GM23338 (cell line): Measurements from ENCODE around the gene OTOG. TPM values are rescaled to one million over a fixed set of nuclear protein-coding genes. Genes with fewer than 3 reads are reported as not detected.

Source experiments
- ATAC-seq: fragments of 200-7000 bp; cut with Tn5 transposase; 3 replicates; pipeline ENCODE4 v1.9.1; 2020
- DNase-seq: peaks from one replicate; pipeline ENCODE4 v3.0.0-alpha.2; 2015; ENCODE audit warnings: low spot score
- H2AFZ ChIP-seq: fragments of 200-600 bp; sonication (generic); 2 replicates; pipeline ENCODE4 v1.8.0; 2016; ENCODE audit warnings: antibody characterized with exemption, mild to moderate bottlenecking, moderate library complexity
- H3F3A ChIP-seq: fragments of 200-600 bp; sonication (generic); replicated peaks from 2 replicates; pipeline ENCODE4 v1.8.0; 2017; ENCODE audit warnings: antibody characterized with exemption, mixed run types, low read depth
- H3K27ac ChIP-seq: fragments of 200-600 bp; sonication (generic); 2 replicates; pipeline ENCODE4 v1.6.1; 2016; ENCODE audit warnings: low read depth
- H3K27me3 ChIP-seq: fragments of 200-600 bp; sonication (generic); 2 replicates; pipeline ENCODE4 v1.8.0; 2016; ENCODE audit warnings: mild to moderate bottlenecking, mixed run types, moderate library complexity; ENCODE audit not compliant: insufficient read depth
- H3K36me3 ChIP-seq: fragments of 200-600 bp; sonication (generic); 2 replicates; pipeline ENCODE4 v1.8.0; 2016; ENCODE audit warnings: mild to moderate bottlenecking; ENCODE audit not compliant: insufficient read depth
- H3K4me1 ChIP-seq: fragments of 200-600 bp; sonication (generic); 2 replicates; pipeline ENCODE4 v1.8.0; 2016; ENCODE audit warnings: mild to moderate bottlenecking, moderate library complexity; ENCODE audit not compliant: insufficient read depth
- H3K4me2 ChIP-seq: fragments of 200-600 bp; sonication (generic); 2 replicates; pipeline ENCODE4 v1.7.1; 2017; ENCODE audit warnings: mixed run types
- H3K4me3 ChIP-seq: fragments of 200-600 bp; sonication (generic); 2 replicates; pipeline ENCODE4 v1.6.1; 2016; ENCODE audit warnings: mixed run types
- H3K79me2 ChIP-seq: fragments of 200-600 bp; sonication (generic); replicated peaks from 2 replicates; pipeline ENCODE4 v1.8.0; 2017; ENCODE audit warnings: mild to moderate bottlenecking; ENCODE audit not compliant: insufficient read depth
- H3K9me2 ChIP-seq: fragments of 200-600 bp; sonication (generic); 2 replicates; pipeline ENCODE4 v1.8.0; 2017; ENCODE audit not compliant: insufficient read depth
- H4K20me1 ChIP-seq: fragments of 200-600 bp; sonication (generic); replicated peaks from 2 replicates; pipeline ENCODE4 v1.8.0; 2017; ENCODE audit warnings: mild to moderate bottlenecking; ENCODE audit not compliant: insufficient read depth
- H3K27ac Mint-ChIP-seq: 2 replicates; pipeline ENCODE4 v1.8.0; 2020; ENCODE audit warnings: inconsistent platforms, mild to moderate bottlenecking, moderate library complexity, mixed read lengths
- H3K27me3 Mint-ChIP-seq: 3 replicates; pipeline ENCODE4 v1.8.0; 2022; ENCODE audit warnings: low read depth, mild to moderate bottlenecking, moderate library complexity, mixed read lengths, inconsistent platforms; ENCODE audit not compliant: insufficient read depth, poor library complexity
- H3K36me3 Mint-ChIP-seq: 3 replicates; pipeline ENCODE4 v1.8.0; 2021; ENCODE audit warnings: low read depth, mild to moderate bottlenecking, inconsistent platforms, moderate library complexity, mixed read lengths
- H3K4me1 Mint-ChIP-seq: 3 replicates; pipeline ENCODE4 v1.8.0; 2020; ENCODE audit warnings: mild to moderate bottlenecking, inconsistent platforms, mixed read lengths
- H3K4me3 Mint-ChIP-seq: 3 replicates; pipeline ENCODE4 v1.8.0; 2021; ENCODE audit warnings: moderate library complexity, mild to moderate bottlenecking, inconsistent platforms, mixed read lengths
- H3K9me3 Mint-ChIP-seq: 3 replicates; pipeline ENCODE4 v1.8.0; 2020; ENCODE audit warnings: moderate library complexity, mild to moderate bottlenecking, inconsistent platforms, mixed read lengths
- CREB1 ChIP-seq: fragments of 250-450 bp; sonication (Bioruptor Pico); IDR thresholded peaks from 2 replicates; pipeline ENCODE4 v1.5.0; 2020; ENCODE audit warnings: low read depth, mild to moderate bottlenecking, moderate library complexity
- EZH2phosphoT487 ChIP-seq: fragments of 200-600 bp; sonication (generic); IDR thresholded peaks from one replicate; pipeline ENCODE4 v1.8.1; 2018; ENCODE audit warnings: antibody characterized with exemption; ENCODE audit not compliant: unreplicated experiment
- JUNB ChIP-seq: IDR thresholded peaks from one replicate; pipeline ENCODE4 v1.6.1; 2016; ENCODE audit warnings: antibody characterized with exemption; ENCODE audit not compliant: unreplicated experiment
- NANOG ChIP-seq: IDR thresholded peaks from 2 replicates; pipeline ENCODE4 v1.6.1; 2016; ENCODE audit warnings: antibody characterized with exemption, borderline replicate concordance
- STAT1 ChIP-seq: IDR thresholded peaks from one replicate; pipeline ENCODE4 v1.6.1; 2016; ENCODE audit warnings: antibody characterized with exemption; ENCODE audit not compliant: unreplicated experiment
- ZNF114 ChIP-seq: fragments of 250-450 bp; sonication (Bioruptor Pico); IDR thresholded peaks from 2 replicates; pipeline ENCODE4 v1.5.0; 2020; ENCODE audit warnings: mild to moderate bottlenecking, moderate library complexity
- ZNF331 ChIP-seq: fragments of 250-450 bp; sonication (Bioruptor Pico); IDR thresholded peaks from 2 replicates; pipeline ENCODE4 v1.5.0; 2020; ENCODE audit warnings: low read depth, mild to moderate bottlenecking, moderate library complexity
- polyA plus RNA-seq: library from polyadenylated mRNA; unstranded; fragments of >200 nt; fragmentation: Nextera tagmentation; extraction: Ambion mirVana; gene quantifications from 2 replicates; pipeline ENCODE4 v1.2.1, GENCODE V29; 2016
- total RNA-seq: library from RNA; depleted of rRNA; stranded (reverse); fragments of >200 nt; shearing (Covaris generic); gene quantifications from 2 replicates; pipeline ENCODE4 v1.2.3, GENCODE V29; 2014
- TF ChIP-seq, protein P1 (sequence below): IDR thresholded peaks from 2 replicates; pipeline ENCODE4 v1.6.1; 2016; ENCODE audit warnings: antibody characterized with exemption
- TF ChIP-seq, protein P2 (sequence below), 2 experiments: fragments of 200-600 bp in 1 of 2; sonication (generic) in 1 of 2; conservative IDR thresholded peaks; 2 replicates each; pipeline versions ENCODE4 v1.5.1 to v1.6.1; 2016 to 2017; ENCODE audit warnings: antibody characterized with exemption in 2 of 2, low read depth in 2 of 2, mild to moderate bottlenecking in 2 of 2, moderate library complexity in 1 of 2
- TF ChIP-seq, protein P3 (sequence below): fragments of 250-450 bp; sonication (Bioruptor Pico); IDR thresholded peaks from 2 replicates; pipeline ENCODE4 v1.5.0; 2020; ENCODE audit warnings: mild to moderate bottlenecking, moderate library complexity

OTOG gene
- total and polyA plus RNA-seq, 2 experiments from 2014 or later, result 0.40 to 0.52 TPM

DNA sequence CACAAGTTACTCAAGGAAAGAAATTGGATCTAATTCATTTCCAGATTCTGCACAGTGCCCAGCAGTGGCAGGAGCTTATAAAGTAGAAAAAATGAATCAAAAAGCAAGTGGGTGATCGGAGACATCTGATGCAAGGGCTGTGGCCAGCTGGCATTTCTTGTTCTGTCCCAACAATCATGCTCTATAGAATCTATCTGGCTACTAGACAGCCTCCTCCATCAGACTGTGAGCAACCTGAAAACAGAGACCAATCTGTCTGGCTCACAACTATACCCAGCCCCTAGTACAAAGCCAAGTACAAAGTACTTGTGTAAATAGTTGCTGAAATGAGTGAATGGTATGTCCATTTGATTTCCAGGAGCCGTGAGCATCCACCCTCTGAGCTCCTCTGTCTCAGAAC lies 14.3 kb upstream of the OTOG start:
- Histone ChIP-seq H3K4me3 (no peak overlapping the region), H3K9me2 (no peaks in the 10 kb centered on the region), H4K20me1 (no peaks in the 10 kb centered on the region), H3K27me3 (no peaks in the 10 kb centered on the region), H3K36me3 (no peaks in the 10 kb centered on the region), H2AFZ (no peak overlapping the region), H3K79me2 (no peaks in the 10 kb centered on the region), H3K4me1 (no peaks in the 10 kb centered on the region; the same call in 1 of the 2 replicates), H3K27ac (no peak overlapping the region), H3K4me2 (no peak overlapping the region), H3F3A (no peaks in the 10 kb centered on the region)
- peaks cover 7% of the 10 kb centered on the region for H3K4me1 Mint-ChIP-seq
- no peak overlapping the region for H3K4me3 Mint-ChIP-seq
- no peaks in the 10 kb centered on the region for H3K36me3 Mint-ChIP-seq
- ATAC-seq (no peak), DNase-seq (no peak)
- peaks cover 5% of the 10 kb centered on the region for H3K27me3 Mint-ChIP-seq
- no peaks in the 10 kb centered on the region for H3K9me3 Mint-ChIP-seq
- TF ChIP-seq EZH2phosphoT487 (no peak), JUNB (no peak), CREB1 (CRISPR knock-in tag) (no peak), NANOG (no peak), STAT1 (no peak), ZNF114 (no peak), ZNF331 (CRISPR knock-in tag) (no peak)
- TF ChIP-seq, protein P1, sequence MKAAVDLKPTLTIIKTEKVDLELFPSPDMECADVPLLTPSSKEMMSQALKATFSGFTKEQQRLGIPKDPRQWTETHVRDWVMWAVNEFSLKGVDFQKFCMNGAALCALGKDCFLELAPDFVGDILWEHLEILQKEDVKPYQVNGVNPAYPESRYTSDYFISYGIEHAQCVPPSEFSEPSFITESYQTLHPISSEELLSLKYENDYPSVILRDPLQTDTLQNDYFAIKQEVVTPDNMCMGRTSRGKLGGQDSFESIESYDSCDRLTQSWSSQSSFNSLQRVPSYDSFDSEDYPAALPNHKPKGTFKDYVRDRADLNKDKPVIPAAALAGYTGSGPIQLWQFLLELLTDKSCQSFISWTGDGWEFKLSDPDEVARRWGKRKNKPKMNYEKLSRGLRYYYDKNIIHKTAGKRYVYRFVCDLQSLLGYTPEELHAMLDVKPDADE, result no peak
- TF ChIP-seq, protein P2, sequence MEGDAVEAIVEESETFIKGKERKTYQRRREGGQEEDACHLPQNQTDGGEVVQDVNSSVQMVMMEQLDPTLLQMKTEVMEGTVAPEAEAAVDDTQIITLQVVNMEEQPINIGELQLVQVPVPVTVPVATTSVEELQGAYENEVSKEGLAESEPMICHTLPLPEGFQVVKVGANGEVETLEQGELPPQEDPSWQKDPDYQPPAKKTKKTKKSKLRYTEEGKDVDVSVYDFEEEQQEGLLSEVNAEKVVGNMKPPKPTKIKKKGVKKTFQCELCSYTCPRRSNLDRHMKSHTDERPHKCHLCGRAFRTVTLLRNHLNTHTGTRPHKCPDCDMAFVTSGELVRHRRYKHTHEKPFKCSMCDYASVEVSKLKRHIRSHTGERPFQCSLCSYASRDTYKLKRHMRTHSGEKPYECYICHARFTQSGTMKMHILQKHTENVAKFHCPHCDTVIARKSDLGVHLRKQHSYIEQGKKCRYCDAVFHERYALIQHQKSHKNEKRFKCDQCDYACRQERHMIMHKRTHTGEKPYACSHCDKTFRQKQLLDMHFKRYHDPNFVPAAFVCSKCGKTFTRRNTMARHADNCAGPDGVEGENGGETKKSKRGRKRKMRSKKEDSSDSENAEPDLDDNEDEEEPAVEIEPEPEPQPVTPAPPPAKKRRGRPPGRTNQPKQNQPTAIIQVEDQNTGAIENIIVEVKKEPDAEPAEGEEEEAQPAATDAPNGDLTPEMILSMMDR (conservative IDR thresholded peaks at IDR 0.05; ENCODE audit: low read depth in 2 of 2), result no peak
- TF ChIP-seq, protein P3, sequence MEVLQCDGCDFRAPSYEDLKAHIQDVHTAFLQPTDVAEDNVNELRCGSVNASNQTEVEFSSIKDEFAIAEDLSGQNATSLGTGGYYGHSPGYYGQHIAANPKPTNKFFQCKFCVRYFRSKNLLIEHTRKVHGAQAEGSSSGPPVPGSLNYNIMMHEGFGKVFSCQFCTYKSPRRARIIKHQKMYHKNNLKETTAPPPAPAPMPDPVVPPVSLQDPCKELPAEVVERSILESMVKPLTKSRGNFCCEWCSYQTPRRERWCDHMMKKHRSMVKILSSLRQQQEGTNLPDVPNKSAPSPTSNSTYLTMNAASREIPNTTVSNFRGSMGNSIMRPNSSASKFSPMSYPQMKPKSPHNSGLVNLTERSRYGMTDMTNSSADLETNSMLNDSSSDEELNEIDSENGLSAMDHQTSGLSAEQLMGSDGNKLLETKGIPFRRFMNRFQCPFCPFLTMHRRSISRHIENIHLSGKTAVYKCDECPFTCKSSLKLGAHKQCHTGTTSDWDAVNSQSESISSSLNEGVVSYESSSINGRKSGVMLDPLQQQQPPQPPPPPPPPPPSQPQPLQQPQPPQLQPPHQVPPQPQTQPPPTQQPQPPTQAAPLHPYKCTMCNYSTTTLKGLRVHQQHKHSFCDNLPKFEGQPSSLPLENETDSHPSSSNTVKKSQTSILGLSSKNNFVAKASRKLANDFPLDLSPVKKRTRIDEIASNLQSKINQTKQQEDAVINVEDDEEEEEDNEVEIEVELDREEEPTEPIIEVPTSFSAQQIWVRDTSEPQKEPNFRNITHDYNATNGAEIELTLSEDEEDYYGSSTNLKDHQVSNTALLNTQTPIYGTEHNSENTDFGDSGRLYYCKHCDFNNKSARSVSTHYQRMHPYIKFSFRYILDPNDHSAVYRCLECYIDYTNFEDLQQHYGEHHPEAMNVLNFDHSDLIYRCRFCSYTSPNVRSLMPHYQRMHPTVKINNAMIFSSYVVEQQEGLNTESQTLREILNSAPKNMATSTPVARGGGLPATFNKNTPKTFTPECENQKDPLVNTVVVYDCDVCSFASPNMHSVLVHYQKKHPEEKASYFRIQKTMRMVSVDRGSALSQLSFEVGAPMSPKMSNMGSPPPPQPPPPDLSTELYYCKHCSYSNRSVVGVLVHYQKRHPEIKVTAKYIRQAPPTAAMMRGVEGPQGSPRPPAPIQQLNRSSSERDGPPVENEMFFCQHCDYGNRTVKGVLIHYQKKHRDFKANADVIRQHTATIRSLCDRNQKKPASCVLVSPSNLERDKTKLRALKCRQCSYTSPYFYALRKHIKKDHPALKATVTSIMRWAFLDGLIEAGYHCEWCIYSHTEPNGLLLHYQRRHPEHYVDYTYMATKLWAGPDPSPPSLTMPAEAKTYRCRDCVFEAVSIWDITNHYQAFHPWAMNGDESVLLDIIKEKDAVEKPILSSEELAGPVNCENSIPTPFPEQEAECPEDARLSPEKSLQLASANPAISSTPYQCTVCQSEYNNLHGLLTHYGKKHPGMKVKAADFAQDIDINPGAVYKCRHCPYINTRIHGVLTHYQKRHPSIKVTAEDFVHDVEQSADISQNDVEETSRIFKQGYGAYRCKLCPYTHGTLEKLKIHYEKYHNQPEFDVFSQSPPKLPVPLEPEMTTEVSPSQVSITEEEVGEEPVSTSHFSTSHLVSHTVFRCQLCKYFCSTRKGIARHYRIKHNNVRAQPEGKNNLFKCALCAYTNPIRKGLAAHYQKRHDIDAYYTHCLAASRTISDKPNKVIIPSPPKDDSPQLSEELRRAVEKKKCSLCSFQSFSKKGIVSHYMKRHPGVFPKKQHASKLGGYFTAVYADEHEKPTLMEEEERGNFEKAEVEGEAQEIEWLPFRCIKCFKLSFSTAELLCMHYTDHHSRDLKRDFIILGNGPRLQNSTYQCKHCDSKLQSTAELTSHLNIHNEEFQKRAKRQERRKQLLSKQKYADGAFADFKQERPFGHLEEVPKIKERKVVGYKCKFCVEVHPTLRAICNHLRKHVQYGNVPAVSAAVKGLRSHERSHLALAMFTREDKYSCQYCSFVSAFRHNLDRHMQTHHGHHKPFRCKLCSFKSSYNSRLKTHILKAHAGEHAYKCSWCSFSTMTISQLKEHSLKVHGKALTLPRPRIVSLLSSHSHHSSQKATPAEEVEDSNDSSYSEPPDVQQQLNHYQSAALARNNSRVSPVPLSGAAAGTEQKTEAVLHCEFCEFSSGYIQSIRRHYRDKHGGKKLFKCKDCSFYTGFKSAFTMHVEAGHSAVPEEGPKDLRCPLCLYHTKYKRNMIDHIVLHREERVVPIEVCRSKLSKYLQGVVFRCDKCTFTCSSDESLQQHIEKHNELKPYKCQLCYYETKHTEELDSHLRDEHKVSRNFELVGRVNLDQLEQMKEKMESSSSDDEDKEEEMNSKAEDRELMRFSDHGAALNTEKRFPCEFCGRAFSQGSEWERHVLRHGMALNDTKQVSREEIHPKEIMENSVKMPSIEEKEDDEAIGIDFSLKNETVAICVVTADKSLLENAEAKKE (CRISPR knock-in tag), result no peak
- no peak overlapping the region for H3K27ac Mint-ChIP-seq
